ENCODE data around the gene MAP4K2.

DNA sequence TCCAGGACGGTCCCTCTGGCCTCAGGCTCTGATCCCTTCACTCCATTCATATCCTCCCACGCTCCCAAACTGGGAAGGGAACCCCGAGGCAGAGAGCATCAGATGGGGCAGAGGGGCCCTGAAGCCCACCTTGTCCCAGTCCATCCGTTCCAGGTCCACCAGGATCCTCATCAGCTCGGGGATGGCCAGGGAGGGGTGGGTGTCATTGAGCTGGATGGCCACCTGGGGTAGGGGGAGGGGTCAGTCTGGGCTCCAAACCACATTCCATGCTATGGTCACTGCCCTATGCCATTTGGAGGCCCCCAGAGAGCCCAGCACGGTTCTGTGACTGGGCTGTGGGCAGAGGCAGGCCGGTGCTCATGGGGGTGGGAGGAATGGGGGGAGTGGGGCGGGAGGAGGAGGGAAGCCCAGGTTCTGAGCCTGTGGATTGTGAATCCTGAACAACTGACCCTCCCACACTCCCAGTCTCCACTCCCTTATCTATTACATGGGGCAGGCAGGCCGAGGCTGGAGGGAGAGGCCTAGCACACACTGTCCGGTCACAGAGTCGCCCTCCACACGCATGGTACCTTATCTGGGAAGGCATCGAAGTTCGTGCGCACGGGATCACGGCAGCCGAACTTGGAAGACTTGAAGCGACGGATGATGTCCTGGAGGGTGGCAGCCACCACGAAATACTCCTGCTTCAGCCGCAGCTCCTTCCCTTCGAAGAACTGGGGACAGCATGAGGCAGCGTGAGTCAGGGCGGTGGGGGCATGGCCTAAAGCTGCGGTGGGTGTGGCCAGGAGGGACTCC, 48.7 kb downstream of the MAP4K2 start:
- no peak for TF ChIP-seq EP300 (IDR thresholded peaks at IDR 0.05; ENCODE audit: borderline replicate concordance)
- no peak for TF ChIP-seq CEBPB (IDR thresholded peaks at IDR 0.05)
- TF ChIP-seq, protein P1, sequence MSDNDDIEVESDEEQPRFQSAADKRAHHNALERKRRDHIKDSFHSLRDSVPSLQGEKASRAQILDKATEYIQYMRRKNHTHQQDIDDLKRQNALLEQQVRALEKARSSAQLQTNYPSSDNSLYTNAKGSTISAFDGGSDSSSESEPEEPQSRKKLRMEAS (IDR thresholded peaks at IDR 0.05), result no peak
- no peak for TF ChIP-seq TEAD4 (IDR thresholded peaks at IDR 0.05)
- TF ChIP-seq FOXM1 (IDR thresholded peaks at IDR 0.05; ENCODE audit: borderline replicate concordance, low read depth), result no peak
- TF ChIP-seq, protein P2, sequence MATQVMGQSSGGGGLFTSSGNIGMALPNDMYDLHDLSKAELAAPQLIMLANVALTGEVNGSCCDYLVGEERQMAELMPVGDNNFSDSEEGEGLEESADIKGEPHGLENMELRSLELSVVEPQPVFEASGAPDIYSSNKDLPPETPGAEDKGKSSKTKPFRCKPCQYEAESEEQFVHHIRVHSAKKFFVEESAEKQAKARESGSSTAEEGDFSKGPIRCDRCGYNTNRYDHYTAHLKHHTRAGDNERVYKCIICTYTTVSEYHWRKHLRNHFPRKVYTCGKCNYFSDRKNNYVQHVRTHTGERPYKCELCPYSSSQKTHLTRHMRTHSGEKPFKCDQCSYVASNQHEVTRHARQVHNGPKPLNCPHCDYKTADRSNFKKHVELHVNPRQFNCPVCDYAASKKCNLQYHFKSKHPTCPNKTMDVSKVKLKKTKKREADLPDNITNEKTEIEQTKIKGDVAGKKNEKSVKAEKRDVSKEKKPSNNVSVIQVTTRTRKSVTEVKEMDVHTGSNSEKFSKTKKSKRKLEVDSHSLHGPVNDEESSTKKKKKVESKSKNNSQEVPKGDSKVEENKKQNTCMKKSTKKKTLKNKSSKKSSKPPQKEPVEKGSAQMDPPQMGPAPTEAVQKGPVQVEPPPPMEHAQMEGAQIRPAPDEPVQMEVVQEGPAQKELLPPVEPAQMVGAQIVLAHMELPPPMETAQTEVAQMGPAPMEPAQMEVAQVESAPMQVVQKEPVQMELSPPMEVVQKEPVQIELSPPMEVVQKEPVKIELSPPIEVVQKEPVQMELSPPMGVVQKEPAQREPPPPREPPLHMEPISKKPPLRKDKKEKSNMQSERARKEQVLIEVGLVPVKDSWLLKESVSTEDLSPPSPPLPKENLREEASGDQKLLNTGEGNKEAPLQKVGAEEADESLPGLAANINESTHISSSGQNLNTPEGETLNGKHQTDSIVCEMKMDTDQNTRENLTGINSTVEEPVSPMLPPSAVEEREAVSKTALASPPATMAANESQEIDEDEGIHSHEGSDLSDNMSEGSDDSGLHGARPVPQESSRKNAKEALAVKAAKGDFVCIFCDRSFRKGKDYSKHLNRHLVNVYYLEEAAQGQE (IDR thresholded peaks at IDR 0.05; ENCODE audit: low read depth), result no peak
- TF ChIP-seq EGR1 (IDR thresholded peaks at IDR 0.05), result no peak
- TF ChIP-seq TCF12 (IDR thresholded peaks at IDR 0.05; ENCODE audit: low read depth), result no peak
- no peak for TF ChIP-seq CREB1 (IDR thresholded peaks at IDR 0.05; ENCODE audit: low read depth)
- TF ChIP-seq, protein P3, sequence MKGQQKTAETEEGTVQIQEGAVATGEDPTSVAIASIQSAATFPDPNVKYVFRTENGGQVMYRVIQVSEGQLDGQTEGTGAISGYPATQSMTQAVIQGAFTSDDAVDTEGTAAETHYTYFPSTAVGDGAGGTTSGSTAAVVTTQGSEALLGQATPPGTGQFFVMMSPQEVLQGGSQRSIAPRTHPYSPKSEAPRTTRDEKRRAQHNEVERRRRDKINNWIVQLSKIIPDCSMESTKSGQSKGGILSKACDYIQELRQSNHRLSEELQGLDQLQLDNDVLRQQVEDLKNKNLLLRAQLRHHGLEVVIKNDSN (IDR thresholded peaks at IDR 0.05), result no peak
- no peak for TF ChIP-seq NFIC (IDR thresholded peaks at IDR 0.05)
- TF ChIP-seq TAF1 (IDR thresholded peaks at IDR 0.05; ENCODE audit: low read depth), result no peak
- TF ChIP-seq RAD21 (IDR thresholded peaks at IDR 0.05; ENCODE audit: low read depth), result no peak
